ENCODE results near the gene TTC27.

TTC27 gene

DNA sequence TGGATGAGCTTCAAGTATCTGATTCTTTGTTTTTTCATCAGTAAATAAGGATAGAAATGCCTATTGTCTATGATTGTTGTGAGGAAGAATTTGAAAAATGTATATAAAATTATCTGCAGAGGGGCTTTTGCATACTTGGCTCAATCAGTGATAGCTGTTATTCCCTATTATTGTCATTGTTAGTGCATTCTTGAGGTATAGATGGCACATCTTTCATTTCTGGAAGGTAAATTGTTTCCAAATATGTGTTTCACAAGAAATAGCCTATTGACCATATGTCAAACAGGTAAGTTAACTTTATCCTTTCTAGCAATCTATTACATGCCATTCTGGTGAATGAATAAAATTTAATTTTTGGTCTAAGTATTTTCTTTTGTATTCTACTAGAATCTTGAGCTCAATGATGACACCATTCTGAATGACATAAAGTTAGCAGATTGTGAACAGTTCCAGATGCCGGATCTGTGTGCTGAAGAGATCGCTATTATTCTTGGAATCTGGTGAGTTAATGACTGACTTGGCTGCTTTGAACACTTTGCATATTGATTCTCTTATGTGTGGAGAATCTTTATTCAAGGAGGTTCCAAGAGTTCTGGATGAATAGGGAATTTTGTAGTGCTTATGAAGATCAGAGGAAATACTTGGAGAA lies 44.2 kb downstream of the TTC27 start:
- no peak for DNase-seq

DNA sequence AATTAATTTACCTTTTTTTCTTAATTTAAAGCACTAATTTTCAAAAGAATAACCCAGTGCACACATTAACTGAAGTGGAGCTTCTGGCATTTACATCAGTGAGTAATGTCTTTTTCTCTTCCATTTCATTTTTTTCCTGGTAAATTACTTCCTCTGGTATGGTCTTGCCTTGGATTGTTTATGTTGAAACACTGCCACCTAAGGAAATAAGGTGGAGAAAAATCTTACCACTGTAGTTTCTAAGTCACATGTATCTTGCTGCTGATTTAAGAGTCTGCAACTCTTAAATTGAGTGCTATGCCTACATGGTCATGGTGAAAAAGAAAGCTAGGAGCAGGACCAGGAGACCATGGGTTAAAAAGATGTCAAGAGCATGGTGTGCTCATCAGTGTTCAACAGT lies 51.0 kb downstream of the TTC27 start:
- no peak for DNase-seq

GRCh38 chr2:32680942-32681341 lies 53.1 kb downstream of the TTC27 start:
- DNase-seq, result no peak

DNA sequence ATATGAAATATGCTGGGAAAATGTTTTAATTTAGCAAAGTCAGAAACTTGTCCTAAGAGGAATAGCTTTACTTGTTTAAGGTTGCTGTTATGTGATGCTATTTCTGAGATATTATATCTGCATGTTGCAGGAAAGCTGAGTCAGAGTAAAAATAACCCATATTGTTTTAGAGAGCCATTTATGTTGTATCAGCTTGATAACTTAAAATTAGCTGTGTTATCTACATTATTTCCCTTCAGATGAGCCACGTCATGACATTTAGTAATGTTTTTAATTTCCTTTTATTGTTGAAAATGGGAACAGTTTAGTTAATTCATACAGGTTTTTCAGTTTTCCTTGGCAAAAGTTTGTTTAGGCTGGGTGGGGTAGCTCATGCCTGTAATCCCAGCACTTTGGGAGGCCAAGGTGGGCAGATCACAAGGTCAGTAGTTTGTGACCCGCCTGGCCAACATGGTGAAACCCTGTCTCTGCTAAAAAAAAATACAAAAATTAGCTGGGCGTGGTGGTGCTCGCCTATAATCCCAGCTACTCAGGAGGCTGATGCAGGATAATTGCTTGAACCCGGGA lies 55.8 kb downstream of the TTC27 start:
- DNase-seq, result no peak

GRCh38 chr2:32688541-32688940 lies 60.7 kb downstream of the TTC27 start:
- no peak for DNase-seq

- DNase-seq, result no peak
Observed at GRCh38 chr2:32691678-32692077, 63.8 kb downstream of the TTC27 start.

DNA sequence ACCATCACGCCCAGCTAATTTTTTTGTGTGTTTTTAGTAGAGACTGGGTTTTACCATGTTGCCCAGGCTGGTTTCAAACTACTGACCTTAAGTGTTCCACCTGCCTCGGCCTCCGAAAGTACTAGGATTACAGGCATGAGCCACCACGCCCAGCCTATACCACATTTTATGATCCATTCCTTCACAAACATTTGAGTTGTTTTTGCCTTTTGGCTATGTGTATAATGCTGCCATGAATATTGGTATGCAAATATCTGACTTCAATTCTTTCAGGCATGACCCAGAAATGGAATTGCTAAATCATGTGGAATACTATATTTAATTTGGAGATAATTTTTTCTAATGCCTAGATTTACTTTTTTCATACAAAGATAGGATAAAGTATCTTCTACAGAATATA lies 68.6 kb downstream of the TTC27 start:
- DNase-seq, result no peak

GRCh38 chr2:32697156-32697555 lies 69.3 kb downstream of the TTC27 start:
- no peak for DNase-seq

GRCh38 chr2:32699151-32699550 lies 71.3 kb downstream of the TTC27 start:
- no peak for DNase-seq

GRCh38 chr2:32701806-32702205 lies 74.0 kb downstream of the TTC27 start:
- no peak for DNase-seq

- no peak for DNase-seq
Observed at GRCh38 chr2:32702303-32703064, 74.6 kb downstream of the TTC27 start.

- no peak for DNase-seq
Observed at GRCh38 chr2:32706815-32707579, 79.1 kb downstream of the TTC27 start.

- DNase-seq, result no peak
Observed at GRCh38 chr2:32711219-32711618, 83.4 kb downstream of the TTC27 start.

DNA sequence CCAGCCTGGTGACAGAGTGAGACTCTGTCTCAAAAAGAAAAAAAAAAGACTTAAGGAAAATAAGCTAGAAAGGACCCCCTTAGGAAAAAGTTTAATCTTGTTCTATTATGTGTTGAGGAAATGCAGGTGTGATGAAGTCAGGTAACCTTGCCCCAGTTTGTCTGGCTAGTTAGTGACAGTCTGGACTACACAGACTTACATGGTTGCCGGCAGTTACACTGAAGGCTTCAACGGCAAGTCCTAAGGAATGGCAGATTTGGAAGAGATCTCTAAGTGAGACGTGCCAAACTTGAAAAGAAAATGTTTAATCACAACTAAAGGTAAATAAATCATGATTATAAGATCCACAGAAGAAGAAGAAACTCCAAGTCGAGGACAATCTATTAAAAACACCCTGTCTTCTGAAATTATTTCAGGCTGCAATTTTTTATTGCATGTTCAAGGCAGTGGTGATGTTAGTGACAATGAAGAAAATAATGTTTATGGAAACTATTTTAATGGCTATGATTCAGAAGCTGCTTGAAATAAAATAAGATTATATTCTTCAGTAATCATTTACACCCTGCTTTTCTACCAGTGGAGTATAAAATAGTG lies 84.2 kb downstream of the TTC27 start:
- DNase-seq, result no peak

DNA sequence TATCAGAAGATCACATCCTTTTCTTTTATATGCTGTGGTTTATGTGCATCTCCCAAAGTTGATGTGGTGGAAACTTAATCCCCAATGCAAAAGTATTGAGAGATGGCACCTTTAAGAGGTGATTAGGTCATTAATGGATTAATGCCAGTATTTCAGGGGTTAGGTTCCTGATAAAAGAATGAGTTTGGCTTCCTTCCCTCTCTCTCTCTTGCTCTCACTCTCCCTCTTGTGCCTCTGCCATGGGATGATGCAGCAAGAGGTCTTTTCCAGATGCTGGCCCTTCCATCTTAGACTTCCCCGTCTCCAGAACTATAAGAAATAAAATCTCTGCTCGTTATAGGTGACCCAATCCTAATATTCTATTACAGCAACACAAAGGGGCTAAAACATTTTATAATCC lies 85.0 kb downstream of the TTC27 start:
- DNase-seq, result no peak

DNA sequence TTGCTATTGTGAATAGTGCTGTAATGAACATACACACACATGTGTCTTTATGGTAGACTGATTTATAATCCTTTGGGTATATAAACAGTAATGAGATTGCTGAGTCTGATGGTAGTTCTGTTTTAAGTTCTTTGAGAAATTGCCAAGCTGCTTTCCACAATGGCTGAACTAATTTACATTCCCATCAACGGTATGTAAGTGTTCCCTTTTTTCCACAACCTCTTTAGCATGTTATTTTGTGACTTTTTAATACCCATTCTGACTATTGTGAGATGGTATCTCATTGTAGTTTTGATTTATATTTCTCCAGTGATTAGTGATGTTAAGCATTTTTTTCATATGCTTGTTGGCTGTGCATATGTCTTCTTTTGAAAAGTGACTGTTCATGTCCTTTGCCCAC lies 86.7 kb downstream of the TTC27 start:
- no peak for DNase-seq

- DNase-seq, result no peak
Observed at GRCh38 chr2:32715391-32715841, 87.6 kb downstream of the TTC27 start.

GRCh38 chr2:32715981-32716380 lies 88.1 kb downstream of the TTC27 start:
- no peak for DNase-seq

GRCh38 chr2:32716598-32716997 lies 88.7 kb downstream of the TTC27 start:
- DNase-seq, result no peak

DNA sequence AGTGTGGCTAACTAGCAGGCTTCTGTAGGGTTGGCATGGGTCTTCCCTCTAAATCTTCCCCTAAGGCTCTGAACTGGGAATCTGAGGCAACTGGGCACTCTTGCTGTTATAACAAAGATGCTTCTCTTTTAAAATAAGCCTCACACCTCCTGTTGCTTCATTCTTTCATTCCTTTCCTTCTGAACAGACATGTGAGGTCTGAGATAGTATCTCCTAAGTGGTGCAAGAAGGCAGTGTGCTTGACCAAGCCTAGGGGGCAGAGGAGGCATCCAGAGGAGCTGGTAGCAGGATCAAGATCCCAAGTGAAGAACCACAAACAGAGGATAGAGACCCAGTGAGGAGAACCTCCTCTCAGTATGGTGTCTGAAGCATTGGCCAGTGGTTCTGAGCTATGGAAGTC lies 90.9 kb downstream of the TTC27 start:
- DNase-seq, result no peak

GRCh38 chr2:32719430-32719829 lies 91.6 kb downstream of the TTC27 start:
- no peak for DNase-seq

DNA sequence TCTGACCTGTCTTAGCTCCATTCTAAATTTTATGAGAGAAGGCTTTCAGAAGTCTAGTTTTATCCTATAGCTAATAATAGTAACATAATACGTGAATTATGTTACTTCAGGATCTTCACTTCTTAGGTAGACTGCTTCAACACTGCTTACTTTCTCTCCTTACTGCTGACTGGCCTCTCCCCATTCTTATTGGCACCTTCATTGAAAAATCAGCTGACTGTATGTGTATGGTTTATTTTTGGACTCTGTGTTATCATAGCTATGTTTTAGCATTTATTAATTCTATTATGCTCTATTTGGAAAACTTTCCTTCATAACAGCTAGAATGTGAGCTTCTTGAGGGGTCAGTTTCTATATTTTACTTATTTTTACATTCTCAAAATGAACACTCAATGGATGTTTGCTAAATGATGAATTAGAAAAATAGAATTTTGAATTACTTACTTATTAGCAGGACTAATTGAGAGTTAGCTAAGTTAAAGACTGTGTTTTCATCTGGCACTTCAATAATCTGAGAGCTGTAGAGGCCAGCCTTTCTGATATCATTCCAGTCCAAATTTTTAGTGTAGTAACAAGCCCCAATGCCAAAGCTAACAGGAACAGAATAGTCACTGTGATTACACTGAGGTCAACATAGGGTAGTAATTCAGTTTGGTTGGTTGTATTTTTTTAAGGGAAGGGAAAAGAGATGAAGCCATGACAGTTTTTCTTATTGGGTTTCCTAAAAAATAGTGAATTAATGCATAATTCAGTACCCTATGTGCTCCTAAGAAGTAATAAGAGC lies 92.3 kb downstream of the TTC27 start:
- DNase-seq, result no peak
